Mucosa of rectum (tissue), 2 donors: ENCODE results near the gene AMTN.
"Not testable (repeated sequence)": the region's sequence is repeated elsewhere in the genome, so short reads cannot be mapped to it uniquely, and the experiment has no call there.

Experiments
- H3K27ac ChIP-seq, 2 donors: one replicate each; pipeline ENCODE4 v1.7.0; 2013; ENCODE audit warnings: inconsistent platforms in 2 of 2, low read depth in 2 of 2, low read length in 2 of 2
- H3K27me3 ChIP-seq, 2 donors: one replicate each; pipeline ENCODE4 v1.7.0; 2013; ENCODE audit warnings: low read length in 2 of 2; ENCODE audit not compliant: control insufficient read depth in 2 of 2, insufficient read depth in 2 of 2
- H3K36me3 ChIP-seq, 2 donors: one replicate each; pipeline ENCODE4 v1.7.0; 2013; ENCODE audit warnings: low read length in 2 of 2; ENCODE audit not compliant: control insufficient read depth in 2 of 2, insufficient read depth in 2 of 2
- H3K4me1 ChIP-seq, 2 donors: one replicate each; pipeline ENCODE4 v1.7.0; 2013; ENCODE audit warnings: low read length in 2 of 2, mild to moderate bottlenecking in 1 of 2; ENCODE audit not compliant: control insufficient read depth in 2 of 2, insufficient read depth in 2 of 2
- H3K4me3 ChIP-seq, 2 donors: one replicate each; pipeline ENCODE4 v1.7.0; 2013; ENCODE audit warnings: low read length in 2 of 2
- H3K9ac ChIP-seq, 2 donors: one replicate each; pipeline ENCODE4 v1.7.0; 2013; ENCODE audit warnings: low read length in 2 of 2, low read depth in 1 of 2, mild to moderate bottlenecking in 1 of 2
- H3K9me3 ChIP-seq, 2 donors: one replicate each; pipeline ENCODE4 v1.7.0; 2013; ENCODE audit warnings: low read length in 2 of 2; ENCODE audit not compliant: control insufficient read depth in 2 of 2
- donor health status: healthy.
- donor health status: Normal muscosa, but diverticular disease.

AMTN gene

DNA sequence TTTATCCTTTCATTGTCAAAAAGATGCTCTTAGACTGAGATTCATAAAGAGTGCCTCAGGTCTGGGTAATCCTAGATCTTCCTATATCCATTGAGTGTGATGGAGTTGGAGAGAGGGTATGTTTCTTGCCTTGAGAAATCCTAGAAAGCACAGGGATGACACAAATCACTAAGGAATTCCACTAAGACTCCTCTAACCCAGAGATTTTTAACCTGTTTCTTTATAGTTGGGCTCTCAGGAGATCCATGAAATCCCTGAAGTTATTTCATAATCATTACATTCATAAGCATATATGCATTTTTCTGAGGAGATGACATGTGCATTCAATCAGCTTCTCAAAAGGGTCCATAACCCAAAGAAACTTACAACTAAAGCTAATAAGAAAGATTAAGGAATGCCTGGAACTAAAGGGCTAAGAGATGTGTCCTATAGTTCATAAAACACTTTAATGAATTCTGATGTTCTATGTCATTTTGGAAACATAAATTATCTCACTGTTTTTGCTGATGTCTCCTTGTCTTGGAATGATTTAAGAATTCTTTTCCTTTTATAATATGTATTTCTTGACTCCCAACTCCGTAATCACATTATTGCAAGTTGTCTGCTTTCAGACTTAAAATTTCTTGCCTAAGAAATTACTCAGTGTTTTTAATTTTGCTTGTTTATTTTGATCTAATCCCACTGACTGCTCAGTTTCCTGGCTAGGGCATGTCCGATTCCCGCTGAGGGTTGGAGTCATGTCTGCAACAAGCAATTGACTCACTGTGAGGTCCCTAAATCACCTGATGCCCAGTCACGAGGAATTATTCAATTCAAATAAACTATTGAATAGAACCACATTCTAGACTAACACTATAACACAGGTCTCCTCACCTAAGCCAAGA is 2.8 kb upstream of the AMTN start:
- Histone ChIP-seq H3K27ac (no peak overlapping the region), H3K27me3 (no peaks in the 10 kb centered on the region), H3K36me3 (no peaks in the 10 kb centered on the region), H3K9me3 (no peaks in the 10 kb centered on the region), H3K9ac (no peak overlapping the region), H3K4me1 (no peaks in the 10 kb centered on the region), H3K4me3 (no peak overlapping the region)

DNA sequence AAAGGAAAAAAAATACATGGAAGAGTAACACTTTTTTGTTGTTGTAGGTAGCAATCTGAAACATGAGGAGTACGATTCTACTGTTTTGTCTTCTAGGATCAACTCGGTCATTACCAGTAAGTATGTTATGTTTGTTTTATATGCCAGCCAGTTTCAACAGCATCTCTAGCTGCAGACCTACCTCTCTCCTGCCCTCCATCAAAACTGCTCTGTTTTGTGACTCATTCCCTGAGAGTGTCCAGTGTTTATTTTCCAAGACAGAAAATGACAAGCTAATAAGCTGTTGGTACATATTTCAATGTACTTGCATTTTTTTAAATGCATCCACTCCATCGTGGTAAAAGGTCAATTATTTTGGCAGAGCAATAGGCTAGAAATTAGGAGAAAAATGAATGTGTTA is 347 bp downstream of the AMTN start:
- Histone ChIP-seq H3K4me3 (no peak overlapping the region), H3K4me1 (no peaks in the 10 kb centered on the region), H3K27ac (no peak overlapping the region), H3K36me3 (no peaks in the 10 kb centered on the region), H3K27me3 (no peaks in the 10 kb centered on the region), H3K9me3 (no peaks in the 10 kb centered on the region), H3K9ac (no peak overlapping the region)

GRCh38 chr4:70522626-70523025 is 4.3 kb downstream of the AMTN start:
- no peak overlapping the region for H3K27ac ChIP-seq
- H3K9ac ChIP-seq = no peak overlapping the region
- no peaks in the 10 kb centered on the region for H3K36me3 ChIP-seq
- H3K4me3 ChIP-seq = no peak overlapping the region
- H3K27me3 ChIP-seq = no peaks in the 10 kb centered on the region
- H3K9me3 ChIP-seq = no peaks in the 10 kb centered on the region
- H3K4me1 ChIP-seq = no peaks in the 10 kb centered on the region

- Histone ChIP-seq H3K9ac (no peak overlapping the region), H3K36me3 (no peaks in the 10 kb centered on the region), H3K4me3 (no peak overlapping the region), H3K27me3 (peaks cover 0 to 2% of the 10 kb centered on the region in 2 donors), H3K9me3 (no peaks in the 10 kb centered on the region), H3K27ac (no peak overlapping the region), H3K4me1 (no peaks in the 10 kb centered on the region)
Observed at GRCh38 chr4:70530997-70531396, 12.6 kb downstream of the AMTN start.

DNA sequence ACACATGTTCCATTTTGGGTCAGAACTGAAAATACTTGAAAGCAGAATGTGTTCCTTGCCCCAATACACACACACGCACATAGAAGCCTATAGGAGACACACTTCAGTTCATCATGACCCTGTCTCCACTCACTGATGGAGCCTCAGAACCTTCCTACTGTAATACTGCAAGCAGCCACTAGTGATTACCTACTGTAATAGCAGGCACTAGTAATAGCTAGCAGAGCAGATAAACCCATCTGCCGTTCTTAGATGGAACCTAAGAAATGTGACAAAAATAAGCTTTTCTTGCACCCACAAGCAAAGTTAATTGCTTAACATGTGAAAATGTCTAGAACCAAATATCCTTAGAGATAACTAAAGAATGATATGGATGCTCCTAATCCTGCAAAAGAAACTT is 13.6 kb downstream of the AMTN start:
- H3K27ac ChIP-seq = no peak overlapping the region

GRCh38 chr4:70533211-70533610 is 14.8 kb downstream of the AMTN start:
- H3K9ac ChIP-seq = no peak overlapping the region
- no peak overlapping the region for H3K27ac ChIP-seq
- H3K4me1 ChIP-seq = no peaks in the 10 kb centered on the region
- H3K4me3 ChIP-seq = no peak overlapping the region
- H3K36me3 ChIP-seq = no peaks in the 10 kb centered on the region
- H3K9me3 ChIP-seq = no peaks in the 10 kb centered on the region
- peaks cover 0 to 2% of the 10 kb centered on the region in 2 donors for H3K27me3 ChIP-seq

More for the DNA sequence above, 13.6 kb downstream of the AMTN start:
- no peaks in the 10 kb centered on the region for H3K4me1 ChIP-seq
- H3K9me3 ChIP-seq = no peaks in the 10 kb centered on the region
- H3K27me3 ChIP-seq = peaks cover 0 to 2% of the 10 kb centered on the region in 2 donors
- H3K36me3 ChIP-seq = no peaks in the 10 kb centered on the region
- H3K4me3 ChIP-seq = no peak overlapping the region
- no peak overlapping the region for H3K9ac ChIP-seq

DNA sequence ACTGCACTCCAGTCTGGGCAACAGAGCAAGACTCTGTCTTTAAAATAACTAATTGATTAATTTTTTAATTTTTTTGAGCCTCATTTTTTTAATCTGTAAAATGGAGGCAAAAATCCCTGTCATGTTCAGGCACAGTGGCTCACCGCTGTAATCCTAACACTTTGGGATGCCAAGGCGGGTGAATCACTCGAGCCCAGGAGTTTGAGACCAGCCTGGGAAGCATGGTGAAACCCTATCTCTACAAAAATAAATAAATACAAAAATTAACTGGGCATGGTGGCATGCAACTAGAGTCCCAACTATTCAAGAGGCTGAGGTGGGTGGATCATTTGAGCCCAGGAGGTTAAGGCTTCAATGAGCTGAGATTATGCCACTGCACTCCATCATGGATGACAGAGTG is 15.4 kb downstream of the AMTN start:
- Histone ChIP-seq H3K27ac (no peak overlapping the region), H3K27me3 (peaks cover 0 to 2% of the 10 kb centered on the region in 2 donors), H3K9ac (no peak overlapping the region), H3K9me3 (no peaks in the 10 kb centered on the region), H3K4me1 (no peaks in the 10 kb centered on the region), H3K4me3 (no peak overlapping the region), H3K36me3 (no peaks in the 10 kb centered on the region)

GRCh38 chr4:70534886-70535285 is 16.5 kb downstream of the AMTN start:
- H3K4me3 ChIP-seq, H3K4me1 ChIP-seq, H3K36me3 ChIP-seq, H3K9ac ChIP-seq, H3K9me3 ChIP-seq, H3K27me3 ChIP-seq, H3K27ac ChIP-seq: not testable (repeated sequence)

DNA sequence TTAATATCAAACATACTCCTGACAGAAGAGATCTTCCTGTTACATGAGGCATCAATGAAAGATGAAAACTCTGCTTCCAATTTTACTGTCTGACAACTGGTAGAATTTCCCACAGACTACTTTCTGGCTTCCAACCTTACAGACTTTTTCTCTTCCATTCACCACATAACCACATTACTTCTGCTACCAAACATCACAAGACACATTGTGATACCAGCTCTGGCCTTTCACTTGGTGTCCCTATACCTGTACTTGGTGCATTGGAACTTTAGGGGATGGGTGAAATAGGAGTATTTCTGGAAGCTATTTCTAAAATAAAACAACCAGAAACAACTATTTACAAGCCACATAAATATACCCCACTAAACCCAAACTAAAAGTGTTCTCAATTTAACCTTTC is 20.5 kb downstream of the AMTN start:
- H3K36me3 ChIP-seq = no peaks in the 10 kb centered on the region
- H3K27ac ChIP-seq = no peak overlapping the region
- H3K9ac ChIP-seq = no peak overlapping the region
- no peak overlapping the region for H3K4me3 ChIP-seq
- no peaks in the 10 kb centered on the region for H3K4me1 ChIP-seq
- H3K9me3 ChIP-seq = no peaks in the 10 kb centered on the region
- no peaks in the 10 kb centered on the region for H3K27me3 ChIP-seq

DNA sequence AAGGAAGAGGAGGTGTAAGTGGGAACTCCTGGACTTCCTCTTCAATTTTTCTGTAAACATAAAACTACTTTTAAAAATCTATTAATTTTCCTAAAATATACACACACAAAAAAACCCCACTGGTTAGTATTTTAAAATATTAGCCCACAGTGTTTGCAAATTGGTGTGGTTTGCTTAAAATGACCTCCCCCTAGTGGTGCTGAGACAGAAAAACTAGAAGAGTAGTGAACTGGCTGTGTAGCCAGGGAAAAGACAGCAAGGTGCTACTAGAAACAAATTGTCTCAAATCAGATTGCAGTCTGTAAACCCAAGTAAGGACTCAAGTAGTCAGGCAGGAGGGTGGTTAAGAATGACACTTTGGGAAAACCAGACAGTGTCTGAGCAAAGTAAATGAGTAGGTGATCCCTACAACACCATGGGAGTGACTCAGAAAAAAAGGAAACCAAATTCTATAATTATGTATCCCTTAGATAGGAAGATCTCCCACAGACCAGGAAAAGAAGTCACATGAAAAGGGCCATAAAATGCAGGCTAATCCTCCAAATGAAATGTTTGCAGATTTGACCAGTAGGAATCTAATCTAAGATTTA is 26.0 kb downstream of the AMTN start:
- Histone ChIP-seq H3K4me1 (no peaks in the 10 kb centered on the region), H3K36me3 (no peaks in the 10 kb centered on the region), H3K27me3 (no peaks in the 10 kb centered on the region), H3K4me3 (no peak overlapping the region), H3K27ac (no peak overlapping the region), H3K9me3 (no peaks in the 10 kb centered on the region), H3K9ac (no peak overlapping the region)
